A549 (cell line): ENCODE results near the gene OGA. TPM values are rescaled to one million over a fixed set of nuclear protein-coding genes. Genes with fewer than 3 reads are reported as not detected.

Source experiments
- ATAC-seq, 2 experiments: fragments of 200-7000 bp in 1 of 2; fragments of >200 bp in 1 of 2; cut with Nextera tagmentation in 1 of 2; cut with Tn5 transposase in 1 of 2; 3 replicates each; pipeline versions ENCODE4 v1.8.0 to v1.9.1; 2018 to 2020; ENCODE audit warnings: mild to moderate bottlenecking in 1 of 2, moderate library complexity in 1 of 2
- CTCF ChIA-PET: fragments of 300-600 bp; sonication (Branson Sonifier 250); formaldehyde crosslinking; extraction: SDS; loops from one replicate; lab custom pipeline; 2021; ENCODE audit warnings: antibody characterized with exemption, inconsistent platforms; lab: Yijun Ruan, JAX
- POLR2A ChIA-PET: fragments of 350-600 bp; formaldehyde crosslinking; extraction: SDS; loops from one replicate; lab custom pipeline; 2021; ENCODE audit warnings: antibody characterized with exemption, inconsistent platforms; lab: Yijun Ruan, JAX
- DNase-seq, 2 experiments: peaks; one replicate each; pipeline versions ENCODE4 v3.0.0 to v3.0.0-alpha.2; 2011 to 2016; ENCODE audit warnings: low read depth in 1 of 2, low spot score in 1 of 2
- FAIRE-seq: peaks from 2 replicates; lab custom pipeline; 2011; peaks lifted over from hg19 to GRCh38; lab: Jason Lieb, UNC
- H3K27ac ChIP-seq, 2 experiments: fragments of >200 bp; sonication (Bioruptor Twin); formaldehyde crosslinking; 3 replicates each; pipeline ENCODE4 v1.5.1; 2016 to 2017
- H3K4me1 ChIP-seq: fragments of >200 bp; sonication (Bioruptor Twin); formaldehyde crosslinking; 3 replicates; pipeline ENCODE4 v1.6.1; 2016
- H3K4me2 ChIP-seq: fragments of >200 bp; sonication (Bioruptor Twin); formaldehyde crosslinking; 3 replicates; pipeline ENCODE4 v1.6.1; 2016
- H3K4me3 ChIP-seq: fragments of >200 bp; sonication (Bioruptor Twin); formaldehyde crosslinking; 3 replicates; pipeline ENCODE4 v1.5.1; 2016
- H3K9me3 ChIP-seq: fragments of >200 bp; sonication (Bioruptor Twin); formaldehyde crosslinking; 3 replicates; pipeline ENCODE4 v1.6.1; 2016
- ATOH8 ChIP-seq: fragments of 250-450 bp; sonication (Bioruptor Pico); IDR thresholded peaks from 2 replicates; pipeline ENCODE4 v1.5.0; 2020; ENCODE audit warnings: low read depth, mild to moderate bottlenecking, moderate library complexity
- CBX8 ChIP-seq: fragments of 200-600 bp; sonication (generic); IDR thresholded peaks from 2 replicates; pipeline ENCODE4 v1.6.1; 2016
- CHD4 ChIP-seq: fragments of 200-600 bp; sonication (generic); IDR thresholded peaks from 2 replicates; pipeline ENCODE4 v1.6.1; 2016; ENCODE audit warnings: antibody characterized with exemption, mild to moderate bottlenecking, borderline replicate concordance
- E2F6 ChIP-seq: IDR thresholded peaks from 2 replicates; pipeline ENCODE4 v1.6.1; 2012; ENCODE audit warnings: low read depth, borderline replicate concordance
- ESRRA ChIP-seq: fragments of 150-350 bp; IDR thresholded peaks from 2 replicates; pipeline ENCODE4 v1.6.1; 2014; ENCODE audit warnings: mild to moderate bottlenecking, low read length, borderline replicate concordance
- FOSB ChIP-seq: fragments of 250-450 bp; sonication (Bioruptor Pico); IDR thresholded peaks from 2 replicates; pipeline ENCODE4 v1.5.0; 2020; ENCODE audit warnings: mild to moderate bottlenecking, moderate library complexity
- FOSL2 ChIP-seq, 2 experiments: fragments of 450-650 bp in 1 of 2; fragments of >200 bp in 1 of 2; sonication (Bioruptor Twin) in 1 of 2; formaldehyde crosslinking; IDR thresholded peaks; 2 replicates each; pipeline versions ENCODE4 v1.5.0 to v1.6.1; 2016 to 2020; ENCODE audit warnings: mild to moderate bottlenecking in 1 of 2, moderate library complexity in 1 of 2
- FOXS1 ChIP-seq: fragments of 250-450 bp; sonication (Bioruptor Pico); IDR thresholded peaks from 2 replicates; pipeline ENCODE4 v1.5.0; 2020; ENCODE audit warnings: mild to moderate bottlenecking, moderate library complexity
- HOXA7 ChIP-seq: fragments of 250-450 bp; sonication (Bioruptor Pico); IDR thresholded peaks from 2 replicates; pipeline ENCODE4 v1.5.0; 2020; ENCODE audit warnings: mild to moderate bottlenecking, moderate library complexity
- HOXB5 ChIP-seq: fragments of 250-450 bp; sonication (Bioruptor Pico); IDR thresholded peaks from 2 replicates; pipeline ENCODE4 v1.5.0; 2020; ENCODE audit warnings: mild to moderate bottlenecking, moderate library complexity
- JUN ChIP-seq, 2 experiments: fragments of >200 bp; sonication (Bioruptor Twin); formaldehyde crosslinking; IDR thresholded peaks; 2 replicates in 1 of 2; 3 replicates in 1 of 2; pipeline ENCODE4 v1.6.1; 2016 to 2017
- JUNB ChIP-seq: fragments of >200 bp; sonication (Bioruptor Twin); formaldehyde crosslinking; IDR thresholded peaks from 2 replicates; pipeline ENCODE4 v1.6.1; 2016
- KDM1A ChIP-seq: fragments of 200-600 bp; sonication (generic); IDR thresholded peaks from 2 replicates; pipeline ENCODE4 v1.6.1; 2016; ENCODE audit warnings: low read depth, mild to moderate bottlenecking
- KDM5A ChIP-seq: fragments of 200-600 bp; sonication (generic); IDR thresholded peaks from 2 replicates; pipeline ENCODE4 v1.6.1; 2016; ENCODE audit warnings: antibody characterized with exemption, mild to moderate bottlenecking
- MAFK ChIP-seq: fragments of 450-650 bp; IDR thresholded peaks from 2 replicates; pipeline ENCODE4 v1.6.1; 2014; ENCODE audit not compliant: partially characterized antibody
- MAZ ChIP-seq: fragments of 150-350 bp; IDR thresholded peaks from 2 replicates; pipeline ENCODE4 v1.6.1; 2014; ENCODE audit warnings: antibody characterized with exemption, low read depth, low read length, borderline replicate concordance
- MYC ChIP-seq: IDR thresholded peaks from 2 replicates; pipeline ENCODE4 v1.6.1; 2012; ENCODE audit warnings: mild to moderate bottlenecking, inconsistent platforms, low read length, improper control_type of control experiment, borderline replicate concordance
- PBX3 ChIP-seq: IDR thresholded peaks from 2 replicates; pipeline ENCODE4 v1.6.1; 2012
- PHF8 ChIP-seq: fragments of 200-600 bp; sonication (generic); IDR thresholded peaks from 2 replicates; pipeline ENCODE4 v1.6.1; 2016; ENCODE audit warnings: low read depth, mild to moderate bottlenecking, antibody characterized with exemption, moderate library complexity, borderline replicate concordance
- POLR2A ChIP-seq: IDR thresholded peaks from 2 replicates; pipeline ENCODE4 v1.6.1; 2012; ENCODE audit warnings: mild to moderate bottlenecking, low read length
- POLR2AphosphoS2 ChIP-seq: conservative IDR thresholded peaks from 2 replicates; pipeline ENCODE4 v1.6.1; 2012; ENCODE audit warnings: low read length, improper control_type of control experiment, inconsistent platforms
- REST ChIP-seq: fragments of 200-600 bp; sonication (generic); IDR thresholded peaks from 2 replicates; pipeline ENCODE4 v1.6.1; 2016; ENCODE audit warnings: antibody characterized with exemption, mild to moderate bottlenecking, moderate library complexity
- RNF2 ChIP-seq: fragments of 200-600 bp; sonication (generic); IDR thresholded peaks from 2 replicates; pipeline ENCODE4 v1.6.1; 2016; ENCODE audit warnings: low read depth, mild to moderate bottlenecking, antibody characterized with exemption, moderate library complexity, borderline replicate concordance
- SREBF2 ChIP-seq: fragments of 450-650 bp; IDR thresholded peaks from 2 replicates; pipeline ENCODE4 v1.6.1; 2014; ENCODE audit warnings: mild to moderate bottlenecking, moderate library complexity
- TFCP2L1 ChIP-seq: fragments of 250-450 bp; sonication (Bioruptor Pico); IDR thresholded peaks from 2 replicates; pipeline ENCODE4 v1.5.0; 2021; ENCODE audit warnings: mild to moderate bottlenecking
- USF2 ChIP-seq: fragments of 450-650 bp; IDR thresholded peaks from 2 replicates; pipeline ENCODE4 v1.6.1; 2014; ENCODE audit warnings: antibody characterized with exemption
- ZC3H11A ChIP-seq: fragments of 450-650 bp; IDR thresholded peaks from 2 replicates; pipeline ENCODE4 v1.6.1; 2014; ENCODE audit warnings: antibody characterized with exemption, mild to moderate bottlenecking
- ZNF302 ChIP-seq: fragments of 250-450 bp; sonication (Bioruptor Pico); IDR thresholded peaks from 2 replicates; pipeline ENCODE4 v1.9.0; 2021; ENCODE audit warnings: inconsistent platforms, mild to moderate bottlenecking, moderate library complexity
- WGBS: methylation state at CpG from one replicate; pipeline ENCODE4 v1.1.6; 2017; ENCODE audit errors: missing lambda C conversion rate; 5-methylcytosine and 5-hydroxymethylcytosine counted together
- polyA plus RNA-seq, 4 experiments: library from polyadenylated mRNA; depleted of rRNA in 3 of 4; stranded (reverse); fragments of >200 nt; fragmentation: RNase III in 1 of 4; extraction: RNeasy Plus Mini Kit Qiagen cat#74134 plus additional on column Dnase treatment in 1 of 4; gene quantifications; 2 replicates in 3 of 4; 3 replicates in 1 of 4; pipeline ENCODE4 v1.2.3, GENCODE V29; 2011 to 2017

Gene OGA
- polyA plus RNA-seq, 2 of the 4 experiments (the other 2 are of a cell fraction), result 40.3 to 79.1 TPM

- H3K27ac ChIP-seq, result no peak overlapping the region
- ChIA-PET CTCF (interaction anchor here (4.1 to 8.0 kb wide), 3 partner anchors 10 to 176 kb away, joined by 46 to 126 read pairs (median 47); partner anchors contain the start of genes KCNIP2 and OGA), POLR2A (no interaction called here)
- no peak for DNase-seq
- TF ChIP-seq MAFK (no peak), POLR2A (no peak), FOSB (CRISPR knock-in tag) (no peak), JUNB (no peak), CBX8 (no peak), E2F6 (no peak), ZNF302 (CRISPR knock-in tag) (no peak), CHD4 (no peak), KDM5A (no peak), ESRRA (no peak), RNF2 (no peak), HOXA7 (CRISPR knock-in tag) (no peak), ZC3H11A (no peak), HOXB5 (no peak)
- no peak overlapping the region for H3K4me3 ChIP-seq
- no peak for FAIRE-seq
- H3K4me1 ChIP-seq, result peaks cover 18% of the 10 kb centered on the region
- H3K9me3 ChIP-seq, result no peaks in the 10 kb centered on the region
- WGBS, result 71% methylated on average over 1 of the region's 1 CpG
- no peak overlapping the region for H3K4me2 ChIP-seq
- no peak for ATAC-seq
These were observed 15.2 kb upstream of the OGA start for GRCh38 chr10:101833466-101833865.

GRCh38 chr10:101832325-101832771, 14.1 kb upstream of the OGA start:
- Histone ChIP-seq H3K4me2 (no peak overlapping the region), H3K27ac (no peak overlapping the region), H3K9me3 (no peaks in the 10 kb centered on the region), H3K4me3 (no peak overlapping the region), H3K4me1 (peaks cover 18% of the 10 kb centered on the region)
- TF ChIP-seq JUN (IDR thresholded peaks at IDR 0.05), result no peak
- TF ChIP-seq MYC, result no peak
- no peak for TF ChIP-seq HOXB5
- no peak for TF ChIP-seq POLR2AphosphoS2
- 95% methylated on average over 4 of the region's 4 CpGs for WGBS
- no peak for ATAC-seq
- ChIA-PET POLR2A (no interaction called here), CTCF (interaction anchor here (0.6 to 8.0 kb wide), 4 partner anchors 10 to 229 kb away, joined by 3 to 126 read pairs (median 24); partner anchors contain the start of gene KCNIP2)
- FAIRE-seq, result no peak
- DNase-seq, result no peak

GRCh38 chr10:101831169-101831811, 13.0 kb upstream of the OGA start:
- ChIA-PET CTCF (interaction anchor here (0.6 to 8.0 kb wide), 4 partner anchors 9 to 228 kb away, joined by 3 to 126 read pairs (median 24); partner anchors contain the start of gene KCNIP2), POLR2A (interaction anchor here (0.6 to 1.9 kb wide), 2 partner anchors 13 to 220 kb away, joined by 3 to 9 read pairs; partner anchors contain the start of gene OGA)
- no peak for ATAC-seq
- FAIRE-seq, result no peak
- Histone ChIP-seq H3K4me2 (peak overlapping the region; percentile 78), H3K4me1 (peaks cover 18% of the 10 kb centered on the region), H3K27ac (peak overlapping the region; percentile 84 to 94), H3K4me3 (peak overlapping the region; percentile 53), H3K9me3 (no peaks in the 10 kb centered on the region)
- DNase-seq, result no peak
- WGBS, result 82% methylated on average over 9 of the region's 9 CpGs
- TF ChIP-seq FOXS1 (CRISPR knock-in tag) (no peak), USF2 (no peak), SREBF2 (no peak), MAFK (no peak), REST (no peak), HOXA7 (CRISPR knock-in tag) (no peak), ATOH8 (CRISPR knock-in tag) (no peak), MAZ (no peak), KDM1A (no peak), PBX3 (no peak), TFCP2L1 (CRISPR knock-in tag) (no peak), FOSL2 (IDR thresholded peaks at IDR 0.05) (no peak), FOSL2 (CRISPR knock-in tag; IDR thresholded peaks at IDR 0.05) (no peak), PHF8 (no peak)
